Neural progenitor cell (in vitro differentiated cells): ENCODE measurements around the gene PPM1F. TPM values are rescaled to one million over a fixed set of nuclear protein-coding genes. Genes with fewer than 3 reads are reported as not detected.

Experiments
- DNase-seq: peaks from one replicate; pipeline ENCODE4 v3.0.0-alpha.2; 2016; ENCODE audit warnings: low spot score
- H2AFZ ChIP-seq: fragments of 200-600 bp; sonication (generic); replicated peaks from 2 replicates; pipeline ENCODE4 v1.6.1; 2016; ENCODE audit warnings: antibody characterized with exemption
- H3F3A ChIP-seq: fragments of 200-600 bp; sonication (generic); 2 replicates; pipeline ENCODE4 v1.6.1; 2016; ENCODE audit warnings: antibody characterized with exemption, low read depth
- H3K27ac ChIP-seq: fragments of 200-600 bp; sonication (generic); 2 replicates; pipeline ENCODE4 v1.5.1; 2016; ENCODE audit warnings: mild to moderate bottlenecking
- H3K27me3 ChIP-seq: fragments of 200-600 bp; sonication (generic); 2 replicates; pipeline ENCODE4 v1.6.1; 2016; ENCODE audit warnings: mild to moderate bottlenecking, moderate library complexity
- H3K36me3 ChIP-seq: fragments of 200-600 bp; sonication (generic); 2 replicates; pipeline ENCODE4 v1.5.1; 2016
- H3K4me1 ChIP-seq: fragments of 200-600 bp; sonication (generic); 2 replicates; pipeline ENCODE4 v1.6.1; 2016; ENCODE audit warnings: mixed run types
- H3K4me2 ChIP-seq: fragments of 200-600 bp; sonication (generic); 2 replicates; pipeline ENCODE4 v1.6.1; 2016
- H3K4me3 ChIP-seq: fragments of 200-600 bp; sonication (generic); 2 replicates; pipeline ENCODE4 v1.5.1; 2016
- H3K79me2 ChIP-seq: fragments of 200-600 bp; sonication (generic); 2 replicates; pipeline ENCODE4 v1.6.1; 2016; ENCODE audit warnings: low read depth
- H3K9ac ChIP-seq: fragments of 200-600 bp; sonication (generic); 2 replicates; pipeline ENCODE4 v1.6.1; 2016
- H3K9me3 ChIP-seq: fragments of 200-600 bp; sonication (generic); 2 replicates; pipeline ENCODE4 v1.5.1; 2016; ENCODE audit warnings: low read depth
- H4K20me1 ChIP-seq: fragments of 200-600 bp; sonication (generic); 2 replicates; pipeline ENCODE4 v1.6.1; 2016; ENCODE audit warnings: low read depth
- H3K27ac Mint-ChIP-seq: 3 replicates; pipeline ENCODE4 v1.8.0; 2021; ENCODE audit warnings: mixed read lengths
- H3K27me3 Mint-ChIP-seq: 2 replicates; pipeline ENCODE4 v1.8.0; 2022; ENCODE audit warnings: low read depth, mild to moderate bottlenecking, inconsistent platforms, moderate library complexity, mixed read lengths; ENCODE audit not compliant: insufficient read depth
- H3K36me3 Mint-ChIP-seq: 3 replicates; pipeline ENCODE4 v1.8.0; 2021; ENCODE audit warnings: mixed read lengths
- H3K4me1 Mint-ChIP-seq: 3 replicates; pipeline ENCODE4 v1.8.0; 2021; ENCODE audit warnings: mixed read lengths
- H3K4me3 Mint-ChIP-seq: 3 replicates; pipeline ENCODE4 v1.8.0; 2021; ENCODE audit warnings: mild to moderate bottlenecking, moderate library complexity, mixed read lengths
- H3K9me3 Mint-ChIP-seq: 3 replicates; pipeline ENCODE4 v1.8.0; 2020; ENCODE audit warnings: mixed read lengths
- EZH2 ChIP-seq: fragments of 200-600 bp; sonication (generic); IDR thresholded peaks from 2 replicates; pipeline ENCODE4 v1.6.1; 2017; ENCODE audit warnings: antibody characterized with exemption, mild to moderate bottlenecking, moderate library complexity
- EZH2phosphoT487 ChIP-seq: fragments of 200-600 bp; sonication (generic); IDR thresholded peaks from 2 replicates; pipeline ENCODE4 v1.6.1; 2017; ENCODE audit warnings: antibody characterized with exemption
- total RNA-seq: library from RNA; depleted of rRNA; stranded (reverse); fragments of >200 nt; gene quantifications from 2 replicates; pipeline ENCODE4 v1.2.3, GENCODE V29; 2015; ENCODE audit warnings: low replicate concordance
- TF ChIP-seq, protein P1 (sequence below): fragments of 200-600 bp; sonication (generic); IDR thresholded peaks from 2 replicates; pipeline ENCODE4 v1.5.1; 2017; ENCODE audit warnings: antibody characterized with exemption, mild to moderate bottlenecking

Gene PPM1F
- total RNA-seq, 1 donor from 2014 or later = 18.0 TPM

GRCh38 chr22:21938071-21938822 lies 14.4 kb downstream of the PPM1F start:
- Histone ChIP-seq H3F3A (peaks cover 11% of the 10 kb centered on the region), H3K27ac (peak overlapping the region; percentile 80), H4K20me1 (no peaks in the 10 kb centered on the region), H3K36me3 (no peaks in the 10 kb centered on the region), H3K9me3 (no peaks in the 10 kb centered on the region), H3K4me2 (peak overlapping the region; percentile 99), H3K27me3 (no peaks in the 10 kb centered on the region), H3K79me2 (no peaks in the 10 kb centered on the region), H3K4me1 (no peaks in the 10 kb centered on the region), H3K4me3 (peak overlapping the region; percentile 80), H3K9ac (peak overlapping the region; percentile 48), H2AFZ (peak overlapping the region; percentile 100)
- H3K4me3 Mint-ChIP-seq = peak overlapping the region; percentile 78
- peaks cover 29% of the 10 kb centered on the region for H3K4me1 Mint-ChIP-seq
- H3K36me3 Mint-ChIP-seq = peaks cover 4% of the 10 kb centered on the region
- no peaks in the 10 kb centered on the region for H3K27me3 Mint-ChIP-seq
- H3K27ac Mint-ChIP-seq = peak overlapping the region; percentile 83
- H3K9me3 Mint-ChIP-seq = no peaks in the 10 kb centered on the region
- DNase-seq = peak; percentile 96
- TF ChIP-seq EZH2phosphoT487 (no peak), EZH2 (no peak)
- TF ChIP-seq, protein P1, sequence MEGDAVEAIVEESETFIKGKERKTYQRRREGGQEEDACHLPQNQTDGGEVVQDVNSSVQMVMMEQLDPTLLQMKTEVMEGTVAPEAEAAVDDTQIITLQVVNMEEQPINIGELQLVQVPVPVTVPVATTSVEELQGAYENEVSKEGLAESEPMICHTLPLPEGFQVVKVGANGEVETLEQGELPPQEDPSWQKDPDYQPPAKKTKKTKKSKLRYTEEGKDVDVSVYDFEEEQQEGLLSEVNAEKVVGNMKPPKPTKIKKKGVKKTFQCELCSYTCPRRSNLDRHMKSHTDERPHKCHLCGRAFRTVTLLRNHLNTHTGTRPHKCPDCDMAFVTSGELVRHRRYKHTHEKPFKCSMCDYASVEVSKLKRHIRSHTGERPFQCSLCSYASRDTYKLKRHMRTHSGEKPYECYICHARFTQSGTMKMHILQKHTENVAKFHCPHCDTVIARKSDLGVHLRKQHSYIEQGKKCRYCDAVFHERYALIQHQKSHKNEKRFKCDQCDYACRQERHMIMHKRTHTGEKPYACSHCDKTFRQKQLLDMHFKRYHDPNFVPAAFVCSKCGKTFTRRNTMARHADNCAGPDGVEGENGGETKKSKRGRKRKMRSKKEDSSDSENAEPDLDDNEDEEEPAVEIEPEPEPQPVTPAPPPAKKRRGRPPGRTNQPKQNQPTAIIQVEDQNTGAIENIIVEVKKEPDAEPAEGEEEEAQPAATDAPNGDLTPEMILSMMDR = peak; percentile 90

DNA sequence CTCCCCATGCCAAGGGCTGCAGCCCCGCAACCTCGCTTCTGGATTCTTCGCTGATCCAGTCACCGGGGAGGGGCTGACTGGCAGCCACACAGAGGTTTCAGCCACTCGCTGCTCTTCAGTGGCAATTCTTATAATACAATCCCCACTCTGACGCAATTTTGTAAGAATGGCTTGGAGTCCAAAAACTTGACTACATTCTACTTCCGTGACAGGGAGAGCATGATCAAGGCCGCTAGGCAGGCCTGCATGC lies 14.9 kb downstream of the PPM1F start:
- Mint-ChIP-seq H3K36me3 (peaks cover 4% of the 10 kb centered on the region), H3K27me3 (no peaks in the 10 kb centered on the region), H3K9me3 (no peaks in the 10 kb centered on the region), H3K27ac (peak overlapping the region; percentile 83), H3K4me3 (peak overlapping the region; percentile 78), H3K4me1 (peaks cover 29% of the 10 kb centered on the region)
- Histone ChIP-seq H3K4me1 (no peaks in the 10 kb centered on the region), H3F3A (peaks cover 11% of the 10 kb centered on the region), H3K9me3 (no peaks in the 10 kb centered on the region), H2AFZ (no peak overlapping the region), H3K79me2 (no peaks in the 10 kb centered on the region), H3K4me2 (peak overlapping the region; percentile 99), H3K36me3 (no peaks in the 10 kb centered on the region), H3K27ac (no peak overlapping the region), H3K4me3 (peak overlapping the region; percentile 80), H3K9ac (no peak overlapping the region), H3K27me3 (no peaks in the 10 kb centered on the region), H4K20me1 (no peaks in the 10 kb centered on the region)
- TF ChIP-seq EZH2phosphoT487 (no peak), EZH2 (no peak)
- TF ChIP-seq, protein P1 = no peak
- no peak for DNase-seq

GRCh38 chr22:21937041-21937820 lies 15.4 kb downstream of the PPM1F start:
- no peak overlapping the region for H3K4me3 ChIP-seq
- peaks cover 11% of the 10 kb centered on the region for H3F3A ChIP-seq
- H3K27ac ChIP-seq = no peak overlapping the region
- no peaks in the 10 kb centered on the region for H3K9me3 ChIP-seq
- H2AFZ ChIP-seq = no peak overlapping the region
- Mint-ChIP-seq H3K27ac (peak overlapping the region; percentile 68), H3K27me3 (peaks cover 2% of the 10 kb centered on the region), H3K9me3 (no peaks in the 10 kb centered on the region), H3K4me3 (peak overlapping the region; percentile 20), H3K36me3 (peaks cover 4% of the 10 kb centered on the region), H3K4me1 (peaks cover 29% of the 10 kb centered on the region)
- no peak for DNase-seq
- TF ChIP-seq EZH2phosphoT487 (no peak), EZH2 (no peak)
- TF ChIP-seq, protein P1 = no peak
- H3K4me2 ChIP-seq = no peak overlapping the region
- no peaks in the 10 kb centered on the region for H3K27me3 ChIP-seq
- H3K36me3 ChIP-seq = no peaks in the 10 kb centered on the region
- H3K4me1 ChIP-seq = no peaks in the 10 kb centered on the region
- H3K79me2 ChIP-seq = no peaks in the 10 kb centered on the region
- H3K9ac ChIP-seq = no peak overlapping the region
- H4K20me1 ChIP-seq = no peaks in the 10 kb centered on the region
